GM18508 (cell line): ENCODE results near the gene CDKAL1.

ENCODE experiments used
- ATAC-seq: cut with Tn5 transposase; IDR thresholded peaks from one replicate; pipeline ENCODE4 v1.9.1; 2021; ENCODE audit warnings: moderate number of reproducible peaks; ENCODE audit not compliant: insufficient read depth, unreplicated experiment

The CDKAL1 gene

DNA sequence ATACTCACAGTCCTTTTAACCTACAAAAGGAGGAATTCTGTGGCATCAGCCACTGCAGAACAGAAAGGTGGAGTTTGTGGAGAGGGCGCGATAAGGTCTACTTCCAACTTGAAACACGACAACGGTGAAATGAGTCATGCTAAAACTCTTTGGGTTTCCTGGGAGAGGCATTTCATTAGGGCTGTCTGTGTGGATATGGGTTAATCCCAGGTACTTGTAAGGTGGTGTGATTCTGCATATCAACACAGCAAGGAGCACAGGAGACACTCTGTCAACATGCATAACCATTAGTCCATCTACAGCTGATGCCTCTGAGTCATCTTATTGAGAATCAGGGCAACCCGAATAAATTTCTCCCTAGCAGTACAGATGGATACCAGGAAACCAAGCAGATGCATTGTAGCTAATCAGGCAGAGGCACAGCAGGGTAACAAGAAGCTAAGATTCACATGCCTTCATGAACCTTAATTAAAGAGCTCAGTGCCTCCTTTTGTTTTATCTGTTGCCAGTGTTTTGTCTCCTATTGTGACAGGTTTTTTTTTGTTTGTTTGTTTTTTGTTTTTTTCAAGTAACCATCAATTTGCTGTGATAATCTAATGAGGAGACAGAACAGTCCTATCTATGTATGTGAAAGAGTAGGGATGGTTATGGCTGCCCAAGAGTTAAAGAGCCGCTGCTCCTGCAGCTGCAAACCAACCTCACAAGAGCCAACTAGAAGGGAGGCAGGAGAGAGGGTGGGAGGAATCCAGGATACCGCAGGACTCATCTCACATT lies 743.5 kb downstream of the CDKAL1 start:
- no peak for ATAC-seq

DNA sequence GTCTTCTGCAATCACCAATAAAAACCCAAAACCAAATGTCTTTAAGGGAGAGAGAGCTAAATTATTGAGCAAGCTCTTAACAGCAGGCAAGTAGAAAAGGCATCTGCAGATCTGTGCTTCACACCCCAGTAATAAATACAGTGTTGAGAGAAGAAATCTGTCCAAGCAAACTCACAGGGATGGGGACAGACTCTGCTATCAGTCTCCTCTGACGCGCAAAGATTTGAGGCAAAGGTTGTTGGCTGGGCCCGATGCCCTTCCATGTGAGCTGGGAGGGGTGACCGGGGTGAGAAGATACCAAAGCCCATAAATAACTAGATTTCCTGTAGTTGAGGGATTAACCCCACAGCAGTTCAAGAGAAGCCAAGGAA lies 744.1 kb downstream of the CDKAL1 start:
- ATAC-seq = no peak

GRCh38 chr6:21279619-21280018 lies 745.4 kb downstream of the CDKAL1 start:
- no peak for ATAC-seq

DNA sequence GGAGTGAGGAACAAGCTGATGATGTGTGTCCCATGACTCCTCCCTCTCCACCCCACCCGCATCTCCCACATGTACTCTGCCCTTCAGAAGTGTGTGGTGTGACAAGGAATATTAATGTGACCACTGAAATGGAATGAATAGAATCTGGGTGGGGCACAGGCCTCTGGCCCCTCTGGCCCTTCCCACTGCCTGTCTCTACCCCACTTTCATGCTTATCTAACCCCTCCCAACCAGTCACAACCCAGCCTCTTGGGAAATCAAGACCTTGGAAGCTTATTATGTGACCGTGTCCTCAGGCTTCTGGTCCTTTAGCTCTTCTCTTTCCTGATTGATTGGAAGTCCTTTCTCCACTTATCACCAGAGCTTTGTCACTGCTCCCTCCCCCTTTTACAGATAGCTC lies 747.1 kb downstream of the CDKAL1 start:
- ATAC-seq = no peak
